ENCODE measurements around the gene PHC3. TPM values are rescaled to one million over a fixed set of nuclear protein-coding genes. Genes with fewer than 3 reads are reported as not detected.

Gene PHC3
- total RNA-seq, 2 donors from 2014 or later = 22.9 to 27.5 TPM

- no peaks in the 10 kb centered on the region for H3K9me3 ChIP-seq (ENCODE audit: control insufficient read depth, low read length)
- no peak overlapping the region for H3K9ac ChIP-seq (ENCODE audit: extremely low read depth, low read length, poor library complexity, severe bottlenecking)
- Mint-ChIP-seq H3K4me1 (peaks cover 17% of the 10 kb centered on the region), H3K36me3 (ENCODE audit: low read depth) (peaks cover 33% of the 10 kb centered on the region), H3K9me3 (no peaks in the 10 kb centered on the region), H3K27me3 (ENCODE audit: insufficient read depth) (peaks cover 12% of the 10 kb centered on the region), H3K27ac (no peak overlapping the region), H3K4me3 (no peak overlapping the region)
- peaks cover 6% of the 10 kb centered on the region for H3K4me1 ChIP-seq (ENCODE audit: control insufficient read depth, insufficient read depth, low read length)
- H3K4me3 ChIP-seq (ENCODE audit: low read length) = no peak overlapping the region
- H3K36me3 ChIP-seq (ENCODE audit: control insufficient read depth, insufficient read depth, low read length) = peaks cover 42% of the 10 kb centered on the region
- 96% methylated on average over 3 of the region's 3 CpGs; no CpG with 5 or more reads in 1 of the 2 experiments for WGBS, 2 experiments (ENCODE audit: insufficient coverage in 1 of 2, insufficient read length in 1 of 2)
- H3K27me3 ChIP-seq (ENCODE audit: control insufficient read depth, insufficient read depth, low read length, poor library complexity, severe bottlenecking) = peaks cover 15% of the 10 kb centered on the region
- H3K27ac ChIP-seq (ENCODE audit: low read depth, low read length) = no peak overlapping the region
- no peak for DNase-seq
- no peak for TF ChIP-seq CTCF (conservative IDR thresholded peaks at IDR 0.05)
Observed at GRCh38 chr3:170178651-170179050, 2.9 kb downstream of the PHC3 start.

- WGBS, 2 experiments (ENCODE audit: insufficient coverage in 1 of 2, insufficient read length in 1 of 2) = 90% methylated on average over 1 of the region's 1 CpG; no CpG with 5 or more reads in 1 of the 2 experiments
- TF ChIP-seq CTCF (conservative IDR thresholded peaks at IDR 0.05) = no peak
- Mint-ChIP-seq H3K27ac (no peak overlapping the region), H3K27me3 (ENCODE audit: insufficient read depth) (no peaks in the 10 kb centered on the region), H3K9me3 (no peaks in the 10 kb centered on the region), H3K4me3 (no peak overlapping the region), H3K36me3 (ENCODE audit: low read depth) (peaks cover 54% of the 10 kb centered on the region), H3K4me1 (no peaks in the 10 kb centered on the region)
- DNase-seq = no peak
- no peak overlapping the region for H3K27ac ChIP-seq (ENCODE audit: low read depth, low read length)
- H3K9ac ChIP-seq (ENCODE audit: extremely low read depth, low read length, poor library complexity, severe bottlenecking) = no peak overlapping the region
- no peak overlapping the region for H3K4me3 ChIP-seq (ENCODE audit: low read length)
- H3K27me3 ChIP-seq (ENCODE audit: control insufficient read depth, insufficient read depth, low read length, poor library complexity, severe bottlenecking) = no peaks in the 10 kb centered on the region
- H3K4me1 ChIP-seq (ENCODE audit: control insufficient read depth, insufficient read depth, low read length) = no peaks in the 10 kb centered on the region
- H3K36me3 ChIP-seq (ENCODE audit: control insufficient read depth, insufficient read depth, low read length) = peaks cover 65% of the 10 kb centered on the region
- no peaks in the 10 kb centered on the region for H3K9me3 ChIP-seq (ENCODE audit: control insufficient read depth, low read length)
Observed at GRCh38 chr3:170171563-170171962, 10.0 kb downstream of the PHC3 start.

- H3K9ac ChIP-seq (ENCODE audit: extremely low read depth, low read length, poor library complexity, severe bottlenecking) = no peak overlapping the region
- peaks cover 17% of the 10 kb centered on the region for H3K9me3 ChIP-seq (ENCODE audit: control insufficient read depth, low read length)
- DNase-seq = no peak
- WGBS, 2 experiments (ENCODE audit: insufficient coverage in 1 of 2, insufficient read length in 1 of 2) = 98% methylated on average over 2 of the region's 2 CpGs; no CpG with 5 or more reads in 1 of the 2 experiments
- H3K4me1 Mint-ChIP-seq = peaks cover 3% of the 10 kb centered on the region
- TF ChIP-seq CTCF (conservative IDR thresholded peaks at IDR 0.05) = no peak
- peaks cover 17% of the 10 kb centered on the region for H3K9me3 Mint-ChIP-seq
- no peak overlapping the region for H3K27ac ChIP-seq (ENCODE audit: low read depth, low read length)
- no peaks in the 10 kb centered on the region for H3K4me1 ChIP-seq (ENCODE audit: control insufficient read depth, insufficient read depth, low read length)
- H3K27me3 Mint-ChIP-seq (ENCODE audit: insufficient read depth) = no peaks in the 10 kb centered on the region
- no peaks in the 10 kb centered on the region for H3K27me3 ChIP-seq (ENCODE audit: control insufficient read depth, insufficient read depth, low read length, poor library complexity, severe bottlenecking)
- H3K36me3 ChIP-seq (ENCODE audit: control insufficient read depth, insufficient read depth, low read length) = peaks cover 45% of the 10 kb centered on the region
- H3K4me3 ChIP-seq (ENCODE audit: low read length) = no peak overlapping the region
- H3K4me3 Mint-ChIP-seq = no peak overlapping the region
- peaks cover 54% of the 10 kb centered on the region for H3K36me3 Mint-ChIP-seq (ENCODE audit: low read depth)
- peak overlapping the region; percentile 36 for H3K27ac Mint-ChIP-seq
Observed at GRCh38 chr3:170164717-170165116, 16.8 kb downstream of the PHC3 start.
